Cardiac fibroblast (primary cell): ENCODE results near the gene CCDC178.

Experiments
- DNase-seq, 2 donors: peaks; one replicate each; pipeline versions ENCODE4 v3.0.0 to v3.0.0-alpha.2; 2010; ENCODE audit warnings: low read depth in 2 of 2
- H3K4me3 ChIP-seq, 2 donors: replicated peaks in 1 of 2; 1 replicate in 1 of 2; 2 replicates in 1 of 2; pipeline ENCODE4 v1.5.1; 2011; ENCODE audit warnings: low read depth in 2 of 2, low read length in 2 of 2, mild to moderate bottlenecking in 2 of 2, moderate library complexity in 1 of 2
- CTCF ChIP-seq: IDR thresholded peaks from one replicate; pipeline ENCODE4 v1.5.1; 2011; ENCODE audit warnings: low read depth, mild to moderate bottlenecking, low read length, inconsistent platforms

The CCDC178 gene

GRCh38 chr18:33034945-33035344 lies 405.6 kb downstream of the CCDC178 start:
- DNase-seq = peak in 1 of 2 donors; percentile 7
- no peak overlapping the region for H3K4me3 ChIP-seq
- no peak for TF ChIP-seq CTCF

- H3K4me3 ChIP-seq = no peak overlapping the region
- TF ChIP-seq CTCF = no peak
- no peak for DNase-seq
These were observed 406.3 kb downstream of the CCDC178 start for GRCh38 chr18:33034212-33034611.

GRCh38 chr18:33022370-33022769 lies 418.2 kb downstream of the CCDC178 start:
- no peak for DNase-seq
- no peak for TF ChIP-seq CTCF
- no peak overlapping the region for H3K4me3 ChIP-seq

GRCh38 chr18:33020877-33021276 lies 419.6 kb downstream of the CCDC178 start:
- no peak overlapping the region for H3K4me3 ChIP-seq
- TF ChIP-seq CTCF = no peak
- DNase-seq = no peak

- no peak overlapping the region for H3K4me3 ChIP-seq
- DNase-seq = no peak
- no peak for TF ChIP-seq CTCF
These were observed 426.3 kb downstream of the CCDC178 start for GRCh38 chr18:33014060-33014796.

- no peak for DNase-seq
- no peak overlapping the region for H3K4me3 ChIP-seq
- TF ChIP-seq CTCF = no peak
These were observed 430.4 kb downstream of the CCDC178 start for GRCh38 chr18:33010149-33010548.

GRCh38 chr18:32998921-32999320 lies 441.6 kb downstream of the CCDC178 start:
- no peak overlapping the region for H3K4me3 ChIP-seq
- no peak for TF ChIP-seq CTCF
- no peak for DNase-seq
